DMS114 treated with DMSO at 0.1 percent for 48 hours (cell line): ENCODE results near the gene GPRIN2.
A peak's percentile ranks its signal among the peaks of the same experiment; 100 is the strongest.

Experiments
- DNase-seq: peaks from one replicate; lab custom pipeline; 2025; ENCODE audit not compliant: unreplicated experiment; lab: John Stamatoyannopoulos, UW

The GPRIN2 gene

GRCh38 chr10:46549171-46550075 is 7.0 kb downstream of the GPRIN2 start:
- no peak for DNase-seq

GRCh38 chr10:46548498-46549090 is 7.9 kb downstream of the GPRIN2 start:
- DNase-seq: no peak

GRCh38 chr10:46547541-46548497 is 8.6 kb downstream of the GPRIN2 start:
- no peak for DNase-seq

GRCh38 chr10:46546591-46547540 is 9.6 kb downstream of the GPRIN2 start:
- DNase-seq: no peak

- no peak for DNase-seq
These were observed 10.4 kb downstream of the GPRIN2 start for GRCh38 chr10:46545861-46546590.

GRCh38 chr10:46544989-46545791 is 11.3 kb downstream of the GPRIN2 start:
- no peak for DNase-seq

GRCh38 chr10:46543466-46544377 is 12.7 kb downstream of the GPRIN2 start:
- no peak for DNase-seq

- DNase-seq: no peak
These were observed 13.6 kb downstream of the GPRIN2 start for GRCh38 chr10:46542567-46543465.

- no peak for DNase-seq
These were observed 14.5 kb downstream of the GPRIN2 start for GRCh38 chr10:46541735-46542566.

GRCh38 chr10:46541017-46541661 is 15.3 kb downstream of the GPRIN2 start:
- peak; percentile 35 for DNase-seq

GRCh38 chr10:46540412-46541016 is 15.9 kb downstream of the GPRIN2 start:
- DNase-seq: no peak

GRCh38 chr10:46539596-46540411 is 16.7 kb downstream of the GPRIN2 start:
- DNase-seq: no peak

- DNase-seq: no peak
These were observed 17.6 kb downstream of the GPRIN2 start for GRCh38 chr10:46538717-46539426.
